Measurements from ENCODE around the gene LDLRAD4.

The LDLRAD4 gene

DNA sequence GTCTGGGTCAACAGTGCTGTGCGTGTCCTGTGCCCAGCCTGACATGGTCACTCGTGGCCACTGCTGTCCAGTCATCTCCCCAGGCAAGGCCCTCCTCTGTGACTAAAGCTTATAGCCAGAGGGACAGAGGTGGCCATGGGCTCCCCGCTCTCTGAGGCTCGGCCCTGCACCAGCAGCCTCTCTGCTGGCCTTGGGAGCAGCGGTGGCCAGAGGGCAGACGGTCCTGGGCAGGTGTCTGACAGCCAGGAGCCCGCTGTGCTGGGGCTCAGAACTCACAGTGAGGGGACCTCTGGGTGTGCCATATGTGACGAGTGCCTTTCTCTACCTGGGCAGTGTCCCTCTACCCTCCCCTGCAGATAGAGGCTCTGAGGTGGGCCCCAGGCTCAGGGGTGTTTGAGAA is 409.1 kb downstream of the LDLRAD4 start:
- FAIRE-seq, result no peak

DNA sequence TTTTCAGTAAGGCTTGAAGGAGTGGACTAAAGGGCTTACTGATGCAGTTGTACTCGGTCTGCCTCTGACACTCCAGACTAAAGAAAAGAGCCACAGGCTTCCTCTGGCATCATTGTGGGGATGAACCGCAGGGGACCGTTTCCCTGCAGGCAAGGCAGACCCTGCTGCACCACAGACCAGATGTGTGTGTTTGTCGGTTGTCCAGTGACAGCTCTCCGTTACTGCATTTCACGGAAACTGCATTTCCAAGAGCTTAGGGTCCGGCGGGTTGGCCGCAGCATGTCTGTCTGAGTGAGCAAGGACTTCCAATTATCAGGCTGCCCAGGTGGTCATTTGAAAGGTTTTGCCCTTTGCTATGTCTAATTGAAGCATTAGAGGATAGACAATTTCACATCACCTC is 409.7 kb downstream of the LDLRAD4 start:
- no peak for FAIRE-seq

DNA sequence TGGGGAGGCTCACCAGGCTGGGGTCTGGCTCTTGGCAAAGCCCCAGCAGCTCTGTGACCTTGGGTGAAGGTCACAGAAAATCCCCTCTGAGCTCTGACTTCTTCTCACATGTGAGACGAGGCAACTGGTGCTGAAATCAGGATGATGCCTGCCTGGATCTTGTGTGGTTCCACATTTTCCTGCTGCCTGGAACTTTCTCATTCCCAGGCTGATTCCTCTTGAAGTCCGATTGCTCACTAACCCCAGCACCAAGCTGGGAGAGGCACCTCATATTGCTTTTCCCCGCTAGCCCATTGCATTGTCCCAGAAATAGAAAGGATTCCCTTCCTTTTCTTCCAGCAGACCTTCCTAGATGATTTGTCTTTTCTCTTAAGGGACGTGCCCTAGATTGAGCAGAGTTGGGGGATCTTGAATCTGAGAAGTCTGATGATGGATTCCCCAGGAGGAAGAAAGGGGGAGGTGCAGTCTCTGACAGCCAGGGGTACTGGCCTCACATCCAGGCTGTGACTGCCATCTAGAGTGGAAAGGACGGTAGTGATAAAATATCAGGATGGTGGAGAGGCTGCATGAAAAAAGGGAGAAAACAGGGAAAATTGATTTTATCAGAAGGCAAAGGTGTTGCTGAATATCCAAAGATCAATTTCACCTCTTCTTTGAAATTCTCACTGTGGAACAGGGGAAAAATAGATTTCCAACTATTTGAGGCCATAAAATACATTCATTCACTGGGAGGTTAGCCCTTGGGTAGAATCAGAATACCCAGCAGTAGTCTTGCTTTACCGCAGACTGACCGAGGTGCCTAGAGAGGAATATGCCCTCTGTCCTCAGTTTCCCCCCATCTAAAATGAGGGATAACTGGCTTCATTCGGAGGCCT is 411.5 kb downstream of the LDLRAD4 start:
- FAIRE-seq, result peak; percentile 78

DNA sequence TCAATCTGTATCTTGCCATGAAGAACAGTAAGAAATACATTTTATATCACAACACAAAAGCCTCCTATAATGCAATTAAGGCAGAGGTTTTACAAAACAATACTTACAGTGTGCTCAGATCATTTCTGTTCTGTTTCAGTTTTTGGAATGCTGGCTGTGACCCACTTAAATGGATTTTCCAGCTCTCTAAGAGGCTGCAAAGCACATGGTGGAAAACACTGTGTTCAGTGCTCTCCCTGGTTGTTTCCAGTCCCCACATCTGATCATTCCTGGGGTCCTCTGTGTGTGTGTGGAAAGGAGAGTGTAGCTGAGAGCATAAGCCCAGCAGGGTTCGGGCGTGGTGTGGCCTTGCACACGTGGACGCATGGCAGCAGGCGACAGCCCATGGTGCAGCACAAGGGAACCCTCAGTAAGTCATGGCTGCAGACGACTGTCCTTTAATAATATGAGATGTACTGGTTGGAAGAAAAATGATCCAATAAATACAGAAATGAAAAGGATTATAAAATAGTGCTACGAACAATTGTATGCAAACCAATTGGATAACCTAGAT is 412.2 kb downstream of the LDLRAD4 start:
- no peak for FAIRE-seq

DNA sequence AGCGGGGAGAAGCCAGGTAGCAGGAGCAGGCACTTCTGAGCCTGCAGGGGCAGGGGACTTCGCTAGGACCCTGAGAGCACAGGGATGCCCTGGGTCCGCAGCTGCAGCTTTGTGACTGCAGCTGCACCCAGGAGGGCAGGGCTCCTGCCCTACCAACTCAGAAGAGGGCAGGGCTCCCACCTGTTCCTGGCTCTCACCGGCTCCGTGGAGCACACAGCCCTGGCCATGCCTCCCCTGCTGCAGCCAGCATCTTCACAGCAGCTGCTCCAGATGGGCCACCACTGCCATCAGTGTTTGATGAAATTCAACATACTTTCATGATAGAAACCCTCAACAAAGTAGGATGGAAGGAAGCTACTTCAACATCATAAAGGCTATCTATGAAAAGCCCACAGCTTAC is 415.1 kb downstream of the LDLRAD4 start:
- no peak for FAIRE-seq

DNA sequence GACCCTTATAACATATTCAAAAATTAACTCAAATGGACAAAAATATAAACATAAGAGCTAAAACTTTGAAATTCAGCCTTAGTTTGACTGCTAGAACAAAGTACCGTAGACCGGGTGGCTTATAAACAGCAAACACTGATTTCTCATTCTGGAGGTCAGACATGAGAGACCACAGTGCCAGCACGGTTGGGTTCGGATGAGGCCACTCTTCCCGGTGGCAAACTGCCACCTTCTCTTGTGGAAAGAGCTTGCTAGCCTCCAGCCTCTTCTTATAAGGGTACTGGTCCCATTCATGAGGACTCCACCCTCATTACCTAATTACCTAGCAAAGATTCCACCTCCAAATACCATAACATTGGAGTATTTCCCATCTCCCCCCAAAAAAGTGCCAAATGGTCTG is 416.5 kb downstream of the LDLRAD4 start:
- no peak for FAIRE-seq

DNA sequence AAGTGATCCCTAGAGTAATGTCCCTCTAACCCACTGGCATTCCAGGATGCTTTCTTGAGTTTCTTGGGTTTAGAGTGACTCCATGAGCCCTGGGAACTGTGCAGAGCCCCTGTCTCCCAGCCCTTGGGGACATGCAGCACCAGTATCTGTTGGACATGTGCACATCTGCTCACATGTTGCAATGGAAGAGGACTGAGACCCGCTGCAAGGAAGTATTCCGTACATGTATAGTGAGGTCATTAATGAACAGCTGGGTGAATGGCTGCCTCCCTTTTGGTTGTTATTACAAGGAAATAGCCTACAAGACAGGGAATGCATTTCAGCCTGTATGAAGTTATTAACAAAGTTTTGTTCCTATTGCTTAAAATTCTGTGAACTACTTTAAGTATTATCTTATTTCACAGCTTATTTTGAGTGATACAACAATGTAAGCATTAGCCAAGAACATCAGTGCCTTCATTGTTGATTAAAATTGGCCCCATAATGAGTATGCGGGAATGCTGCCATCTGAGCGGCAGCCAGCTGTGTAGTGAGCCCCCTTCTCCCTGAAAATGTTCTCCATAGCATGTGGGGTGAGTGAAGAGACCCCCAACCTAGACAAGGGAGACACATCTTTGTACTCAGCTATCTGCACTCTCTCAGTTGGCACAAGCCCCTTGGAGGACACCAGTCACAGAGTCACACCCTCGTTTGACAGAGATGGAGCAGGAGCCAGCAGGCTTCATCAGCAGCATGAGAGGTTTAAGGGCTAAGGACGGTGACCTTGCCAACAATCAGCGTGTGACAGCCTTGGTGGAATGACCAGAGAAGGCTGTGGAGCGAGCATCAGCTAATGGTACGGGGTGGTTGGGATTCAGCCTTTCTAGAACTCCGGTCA is 420.4 kb downstream of the LDLRAD4 start:
- no peak for FAIRE-seq

DNA sequence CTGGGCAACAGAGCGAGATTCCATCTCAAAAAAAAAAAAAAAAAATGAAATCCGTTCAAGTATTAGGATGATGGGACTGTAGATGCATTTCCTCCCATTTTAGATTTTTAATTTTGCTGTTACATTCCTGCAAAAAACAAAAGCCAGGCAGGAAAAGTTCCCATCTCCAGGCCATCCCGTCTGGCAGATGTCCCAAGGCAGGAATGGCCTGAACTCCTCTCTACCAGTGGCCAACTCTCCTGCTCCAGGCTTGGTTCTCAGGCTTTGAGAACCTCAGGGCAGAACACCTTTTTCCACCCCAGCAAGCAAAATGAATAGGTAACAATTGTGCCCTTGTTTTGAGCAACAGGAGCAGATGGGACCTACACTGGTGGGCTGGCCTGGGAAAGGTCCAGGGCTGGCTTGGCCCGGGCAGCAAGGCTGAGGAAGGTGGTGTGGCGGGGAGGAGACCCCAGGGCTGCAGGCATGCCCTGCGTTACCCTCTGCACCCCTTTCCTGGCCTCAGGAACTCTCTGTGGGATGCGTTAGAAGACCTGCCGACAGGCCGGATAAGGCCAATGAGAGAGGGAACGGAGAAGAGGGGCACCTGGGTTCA is 421.8 kb downstream of the LDLRAD4 start:
- FAIRE-seq, result no peak

DNA sequence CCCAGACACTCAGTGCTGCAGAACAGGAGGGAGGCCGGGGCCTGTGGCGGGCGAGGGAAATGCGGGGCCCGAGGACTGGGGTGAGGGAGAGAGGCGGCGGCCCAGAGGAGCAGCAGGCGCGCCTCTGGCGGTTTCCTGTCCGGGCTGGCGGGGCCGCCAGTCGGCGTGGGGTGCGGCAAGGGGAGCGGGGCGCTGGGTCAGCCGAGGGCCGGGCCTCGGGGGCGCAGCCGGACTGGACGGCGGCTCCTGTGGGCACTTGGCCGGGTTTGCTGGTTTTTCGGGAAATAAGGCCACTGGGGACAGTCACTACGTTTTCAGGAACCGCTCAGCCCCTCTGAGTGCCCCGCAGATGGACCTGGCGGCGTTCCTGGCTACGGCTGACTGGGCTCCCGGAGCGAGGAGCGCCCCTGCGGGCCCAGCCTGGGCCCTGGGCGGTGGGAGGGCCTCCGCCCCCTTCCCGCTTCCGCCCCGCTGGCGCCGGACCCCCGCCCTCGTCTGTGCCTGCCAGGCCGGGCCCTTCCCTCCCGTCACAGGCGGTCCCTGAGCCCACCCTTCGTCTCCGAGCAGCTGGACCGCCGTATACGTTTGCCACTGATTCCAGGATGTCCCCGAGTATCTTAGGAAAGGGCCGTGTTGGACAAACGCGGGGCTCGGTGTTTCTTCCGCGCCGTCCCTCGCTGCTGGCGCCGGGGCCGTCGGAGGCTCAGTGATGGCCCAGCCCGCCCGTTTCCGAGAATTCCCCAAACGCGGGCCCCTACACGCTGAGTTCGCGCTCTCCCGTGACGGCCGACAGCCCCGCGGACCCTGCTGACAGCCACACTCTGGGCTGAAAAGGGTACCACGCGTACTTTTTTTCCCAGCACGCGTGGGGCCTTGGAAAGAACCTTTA is 423.2 kb downstream of the LDLRAD4 start:
- FAIRE-seq, result no peak

DNA sequence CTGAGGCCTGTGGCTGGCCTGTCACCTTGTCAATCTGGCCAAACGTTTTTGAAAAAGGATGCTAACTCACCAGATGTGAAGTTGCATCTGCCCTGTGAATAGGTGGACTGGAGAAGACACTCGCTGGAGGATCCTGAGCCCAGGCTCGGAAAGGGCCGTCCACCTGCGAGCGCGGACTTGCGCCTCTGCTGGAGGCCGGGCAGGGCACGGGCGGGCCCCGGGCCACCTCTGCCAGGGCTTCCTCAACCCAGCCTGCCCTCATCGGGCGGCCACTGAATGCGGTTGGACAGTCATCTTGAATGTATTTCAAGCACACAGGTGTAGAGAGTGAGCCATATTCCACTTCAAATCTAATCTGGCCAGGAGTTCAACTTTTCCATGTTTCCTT is 423.9 kb downstream of the LDLRAD4 start:
- no peak for FAIRE-seq

DNA sequence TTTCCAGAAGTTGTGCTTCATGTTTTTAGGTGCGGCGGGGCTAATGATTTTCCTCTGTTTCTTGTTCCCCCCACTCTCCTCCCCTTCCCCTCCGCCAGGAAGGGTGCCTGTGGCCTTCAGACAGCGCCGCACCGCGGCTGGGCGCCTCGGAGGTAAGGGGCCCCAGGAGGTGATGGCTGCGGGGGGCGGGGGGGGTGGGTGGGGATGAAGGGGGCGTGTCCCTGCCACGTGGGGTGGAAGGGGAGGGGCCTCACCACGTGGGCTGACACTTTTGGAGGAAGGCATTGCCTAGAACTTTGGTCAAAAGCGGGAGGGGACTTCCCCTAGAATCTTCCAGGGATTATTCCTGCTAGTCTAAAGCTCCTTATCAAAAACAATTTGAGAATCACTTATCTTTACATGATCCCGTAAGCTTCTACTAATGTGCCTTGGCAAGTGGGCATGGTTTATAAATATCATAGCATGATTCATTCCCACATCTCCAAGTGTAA is 424.7 kb downstream of the LDLRAD4 start:
- FAIRE-seq, result no peak

DNA sequence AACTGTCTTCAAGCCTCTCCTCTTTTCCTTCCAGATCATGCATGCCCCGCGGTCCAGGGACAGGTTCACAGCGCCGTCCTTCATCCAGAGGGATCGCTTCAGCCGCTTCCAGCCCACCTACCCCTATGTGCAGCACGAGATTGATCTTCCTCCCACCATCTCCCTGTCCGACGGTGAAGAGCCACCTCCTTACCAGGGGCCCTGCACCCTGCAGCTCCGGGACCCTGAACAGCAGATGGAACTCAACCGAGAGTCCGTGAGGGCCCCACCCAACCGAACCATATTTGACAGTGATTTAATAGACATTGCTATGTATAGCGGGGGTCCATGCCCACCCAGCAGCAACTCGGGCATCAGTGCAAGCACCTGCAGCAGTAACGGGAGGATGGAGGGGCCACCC is 426.5 kb downstream of the LDLRAD4 start:
- FAIRE-seq, result no peak

DNA sequence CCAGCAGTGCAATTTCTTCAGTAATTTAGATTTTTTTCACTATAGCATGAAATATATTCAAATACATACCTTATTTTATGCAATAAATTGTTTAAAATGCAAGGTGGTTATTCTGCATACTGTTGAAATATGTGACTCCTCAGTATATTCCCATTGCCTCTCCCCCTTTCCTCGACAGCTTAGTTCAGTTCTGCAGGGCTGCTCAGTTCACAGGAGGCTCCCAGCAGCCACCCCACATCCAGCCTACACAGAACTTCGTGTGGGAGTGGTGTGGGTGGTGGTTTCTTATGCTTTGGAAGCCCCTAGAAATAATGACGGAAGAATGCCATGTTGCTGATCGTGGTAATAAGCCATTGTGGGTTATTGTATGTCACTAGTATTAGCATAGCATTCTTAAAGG is 428.1 kb downstream of the LDLRAD4 start:
- no peak for FAIRE-seq

DNA sequence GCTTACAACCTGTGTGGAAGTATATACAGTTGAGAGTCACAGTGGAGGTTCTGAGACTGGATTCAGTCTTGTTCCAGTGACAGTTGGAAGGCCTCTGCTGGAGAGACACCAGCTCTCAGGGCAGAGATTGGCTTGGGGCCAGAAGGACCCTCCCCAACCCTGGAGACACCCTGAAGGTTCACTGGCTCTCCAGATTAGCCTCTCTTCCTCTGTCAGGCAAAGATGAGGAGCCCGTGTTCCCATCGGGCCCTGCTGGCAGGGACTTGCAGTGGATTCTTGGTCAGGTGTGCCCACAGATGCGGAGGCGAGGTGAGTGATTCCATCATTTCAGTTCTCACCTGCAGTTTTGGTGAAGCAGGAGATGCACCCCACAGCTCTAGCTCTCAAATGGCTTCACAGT is 429.2 kb downstream of the LDLRAD4 start:
- FAIRE-seq, result no peak

DNA sequence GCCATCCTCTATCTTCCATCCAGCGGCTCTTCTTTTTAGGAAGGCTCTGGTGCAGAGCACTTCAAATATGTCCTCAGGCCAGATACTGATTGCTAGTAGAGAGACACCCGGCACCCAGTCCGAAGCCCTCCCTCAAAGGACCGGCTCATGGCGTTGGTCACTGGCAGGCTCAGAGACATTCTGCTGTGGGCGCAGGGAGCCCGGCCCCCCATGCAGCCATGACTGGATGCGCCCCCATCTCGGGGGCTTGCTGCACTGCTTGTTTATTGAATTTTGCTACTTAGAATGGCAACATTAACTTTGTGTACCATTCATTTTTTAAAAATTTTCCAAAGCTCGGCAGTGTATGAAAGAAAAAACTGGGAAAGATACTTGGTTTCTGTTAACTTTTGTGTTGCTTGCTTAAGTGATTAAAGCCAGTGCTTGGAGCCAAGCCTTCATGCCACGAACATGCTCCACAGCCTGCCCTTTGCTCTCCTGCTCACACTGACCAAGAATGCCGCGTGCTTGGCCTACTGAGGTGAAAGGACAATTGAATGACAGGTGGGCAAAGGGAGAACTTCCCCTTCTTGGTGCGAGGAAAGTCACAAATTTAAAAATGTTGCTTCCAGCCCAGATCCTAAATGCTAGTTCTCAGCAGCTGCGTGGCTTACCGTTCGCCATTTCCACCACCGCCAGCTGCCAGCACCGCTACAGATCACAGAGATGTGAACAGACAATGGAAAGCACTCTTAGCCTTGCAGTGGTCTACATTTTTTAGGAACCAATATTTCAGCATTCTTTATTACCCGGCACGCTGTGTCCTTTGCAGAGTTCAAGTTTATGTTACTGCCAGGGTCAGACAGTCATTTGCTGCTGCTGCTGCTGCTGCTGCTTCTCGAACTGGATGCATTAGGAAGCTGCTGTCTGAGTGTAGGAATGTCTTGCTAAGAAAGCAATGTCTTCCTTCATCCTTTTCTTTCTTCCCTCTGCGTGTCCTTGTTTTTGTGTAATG is 431.1 kb downstream of the LDLRAD4 start:
- FAIRE-seq, result no peak

DNA sequence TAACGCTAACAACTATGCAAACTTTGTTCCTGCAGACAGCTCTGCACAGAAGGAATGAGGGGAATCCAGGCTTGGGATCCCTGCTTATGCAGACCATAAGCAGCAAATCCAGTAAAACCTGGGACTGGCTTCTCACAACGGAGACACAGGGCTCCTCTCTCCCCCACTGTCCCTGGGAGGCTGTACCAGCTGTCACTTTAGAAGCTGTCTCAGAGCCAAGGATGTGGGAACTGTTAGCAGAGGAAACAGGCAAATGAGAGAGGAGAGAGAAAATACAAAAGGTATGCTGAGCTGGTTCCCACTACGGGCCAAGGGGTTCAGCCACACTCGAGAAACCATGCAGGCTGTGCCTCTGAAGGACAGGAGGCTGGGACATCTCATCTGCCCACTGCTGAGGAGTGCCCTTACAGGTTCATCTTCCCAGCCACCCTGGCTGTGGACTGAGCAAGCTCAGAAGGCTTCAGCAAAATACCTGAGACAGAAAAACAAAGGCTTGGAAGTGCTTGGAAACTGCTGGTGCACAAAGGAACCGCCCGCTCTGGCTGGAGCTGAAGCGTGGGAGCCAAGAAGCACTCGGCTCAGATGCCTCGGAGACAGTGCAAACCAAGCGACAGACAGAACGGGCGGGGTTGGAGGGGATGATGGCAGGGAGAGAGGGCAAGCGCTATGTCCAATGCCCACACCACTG is 435.3 kb downstream of the LDLRAD4 start:
- FAIRE-seq, result no peak

DNA sequence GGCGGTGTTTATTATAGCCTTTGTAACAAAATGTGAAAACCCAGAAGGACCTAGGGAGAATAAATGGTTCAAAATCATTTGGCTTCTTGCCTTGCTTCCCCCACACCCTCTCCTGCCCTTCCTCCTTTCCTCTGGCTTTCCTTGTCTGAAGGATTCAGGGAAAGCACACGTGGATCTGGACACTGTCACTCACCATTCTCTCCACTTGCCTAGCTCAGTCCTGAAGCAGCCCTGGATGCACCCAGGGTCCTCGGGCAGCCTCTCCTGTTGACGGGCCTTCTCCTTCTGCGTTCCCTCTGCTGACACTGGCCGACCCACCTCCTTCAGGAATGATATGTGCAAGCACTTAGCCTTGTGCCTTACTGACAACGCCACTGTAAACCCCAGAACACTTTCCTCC is 439.4 kb downstream of the LDLRAD4 start:
- FAIRE-seq, result no peak

DNA sequence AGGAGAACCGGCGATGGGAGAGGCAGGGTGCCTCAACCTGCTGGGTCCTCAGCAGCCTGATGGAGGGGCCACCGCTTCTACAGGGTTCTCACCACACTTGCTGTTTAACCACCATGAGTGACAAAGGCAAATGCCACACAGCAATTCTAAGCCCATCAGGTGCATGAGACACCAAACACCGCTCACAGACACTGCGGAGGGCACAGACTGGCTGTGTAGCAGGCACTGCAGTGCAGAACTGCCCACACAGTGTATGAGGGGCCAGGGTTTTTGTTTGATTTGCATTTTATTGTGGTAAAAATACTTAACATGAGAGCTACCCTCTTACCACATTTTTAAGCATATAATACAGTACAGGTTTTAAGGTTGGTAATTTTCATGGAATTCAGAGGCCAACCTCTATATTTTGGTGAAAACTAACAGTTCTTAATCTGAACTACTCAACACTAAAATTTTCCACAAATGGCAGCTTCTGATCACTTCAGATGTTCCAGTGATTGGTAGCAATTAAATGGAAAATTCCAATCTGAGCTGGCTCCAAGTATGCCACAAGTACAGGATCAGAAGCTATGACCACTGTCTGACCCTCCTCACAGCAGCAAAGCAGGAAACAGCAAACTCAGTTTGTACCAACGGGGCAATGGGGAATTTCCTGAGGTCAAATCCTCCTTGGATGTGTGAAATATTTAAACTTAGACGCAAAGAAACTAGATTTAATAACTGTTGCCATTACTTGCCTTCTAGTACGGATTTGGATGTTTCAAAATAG is 440.1 kb downstream of the LDLRAD4 start:
- FAIRE-seq, result no peak

DNA sequence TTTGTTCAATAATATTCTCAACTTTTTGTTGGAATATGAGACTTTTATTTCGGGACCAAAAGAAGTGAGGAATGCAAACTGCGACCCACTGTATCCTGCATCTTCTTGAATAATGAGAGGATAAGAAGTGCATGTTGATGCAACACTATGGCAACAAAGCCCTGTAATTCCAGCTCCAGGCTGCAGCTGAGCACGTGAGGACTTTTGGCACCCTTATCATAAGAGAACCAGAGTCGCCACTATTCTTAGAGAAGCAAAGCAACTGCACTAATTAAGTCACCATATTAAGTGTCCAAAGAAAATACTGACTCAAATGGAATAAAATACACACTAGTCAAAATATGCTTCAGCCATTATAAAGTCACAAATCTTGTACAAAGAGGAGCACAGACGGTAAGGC is 441.9 kb downstream of the LDLRAD4 start:
- no peak for FAIRE-seq

Data from G401.6 (cell line).